Measurements from ENCODE around the gene ZC3H12D.

- TF ChIP-seq POLR2AphosphoS5 (IDR thresholded peaks at IDR 0.05; ENCODE audit: low read depth) (no peak), CTCF (conservative IDR thresholded peaks at IDR 0.05; ENCODE audit: low read depth in 2 of 2) (no peak), STAT1 (IDR thresholded peaks at IDR 0.05; ENCODE audit: unreplicated experiment) (no peak), ZNF331 (CRISPR knock-in tag; IDR thresholded peaks at IDR 0.05; ENCODE audit: low read depth) (no peak), EZH2 (IDR thresholded peaks at IDR 0.05; ENCODE audit: low read depth, unreplicated experiment) (no peak)
Measured at GRCh38 chr6:149510793-149511512, 26.1 kb upstream of the ZC3H12D start.
